Activated B cell treated with CpG ODN at 0.5 μM for 24 hours (primary cell): ENCODE measurements around the gene SH3RF2. TPM values are rescaled to one million over a fixed set of nuclear protein-coding genes. Genes with fewer than 3 reads are reported as not detected.

Experiments used
- ATAC-seq: fragments of 200-7000 bp; cut with Tn5 transposase; one replicate; pipeline ENCODE4 v1.10.0; 2021; ENCODE audit warnings: low read depth, mild to moderate bottlenecking, moderate library complexity
- CTCF ChIA-PET: fragments of 350-600 bp; sonication (Branson Sonifier 250); formaldehyde crosslinking; loops from one replicate; lab custom pipeline; 2021; ENCODE audit warnings: antibody characterized with exemption; lab: Charles Lee
- POLR2A ChIA-PET: fragments of 350-600 bp; sonication (Branson Sonifier 250); formaldehyde crosslinking; loops from one replicate; lab custom pipeline; 2021; ENCODE audit warnings: antibody characterized with exemption; lab: Charles Lee
- DNase-seq: peaks from one replicate; pipeline ENCODE4 v3.0.0; 2022
- H3K27ac Mint-ChIP-seq: one replicate; pipeline ENCODE4 v1.8.0; 2020; ENCODE audit warnings: mixed read lengths
- H3K27me3 Mint-ChIP-seq: one replicate; pipeline ENCODE4 v1.8.0; 2021; ENCODE audit warnings: mixed read lengths
- H3K36me3 Mint-ChIP-seq: one replicate; pipeline ENCODE4 v1.8.0; 2021; ENCODE audit warnings: low read depth, mixed read lengths
- H3K4me1 Mint-ChIP-seq: one replicate; pipeline ENCODE4 v1.8.0; 2021; ENCODE audit warnings: mixed read lengths
- H3K4me3 Mint-ChIP-seq: one replicate; pipeline ENCODE4 v1.8.0; 2020; ENCODE audit warnings: mild to moderate bottlenecking, mixed read lengths
- H3K9me3 Mint-ChIP-seq: one replicate; pipeline ENCODE4 v1.8.0; 2020; ENCODE audit warnings: mixed read lengths
- CTCF ChIP-seq: fragments of 200-600 bp; IDR thresholded peaks from one replicate; pipeline ENCODE4 v1.8.0; 2022; ENCODE audit warnings: antibody characterized with exemption, mild to moderate bottlenecking
- intact Hi-C: fragments of 100-400 bp; cut with micrococcal nuclease; formaldehyde crosslinking; loops from one replicate; pipeline ENCODE4 v1.15.1; 2024
- total RNA-seq: library from RNA; stranded (reverse); gene quantifications from 2 replicates; pipeline ENCODE4 v1.2.3, GENCODE V29; 2022

The SH3RF2 gene
- total RNA-seq, 1 donor from 2014 or later: not detected

GRCh38 chr5:145913701-145914100, 22.7 kb upstream of the SH3RF2 start:
- ATAC-seq: no peak

GRCh38 chr5:145915970-145916638, 20.3 kb upstream of the SH3RF2 start:
- H3K27ac Mint-ChIP-seq: no peak overlapping the region
- POLR2A ChIA-PET: no interaction called here
- ATAC-seq: no peak
- DNase-seq: no peak
- intact Hi-C loops: no loop called here
- peaks cover 3% of the 10 kb centered on the region for H3K27me3 Mint-ChIP-seq
- CTCF ChIA-PET: no interaction called here
- no peaks in the 10 kb centered on the region for H3K9me3 Mint-ChIP-seq
- no peaks in the 10 kb centered on the region for H3K36me3 Mint-ChIP-seq
- TF ChIP-seq CTCF: no peak
- no peaks in the 10 kb centered on the region for H3K4me1 Mint-ChIP-seq
- H3K4me3 Mint-ChIP-seq: no peak overlapping the region

More at GRCh38 chr5:145913701-145914100, 22.7 kb upstream of the SH3RF2 start:
- Mint-ChIP-seq H3K36me3 (no peaks in the 10 kb centered on the region), H3K4me3 (no peak overlapping the region), H3K27ac (no peak overlapping the region), H3K4me1 (no peaks in the 10 kb centered on the region), H3K27me3 (peaks cover 3% of the 10 kb centered on the region), H3K9me3 (no peaks in the 10 kb centered on the region)
- intact Hi-C loops: no loop called here
- DNase-seq: no peak
- TF ChIP-seq CTCF: no peak
- CTCF ChIA-PET: no interaction called here
- POLR2A ChIA-PET: no interaction called here

GRCh38 chr5:145917288-145917687, 19.1 kb upstream of the SH3RF2 start:
- ATAC-seq: no peak
- no peak overlapping the region for H3K27ac Mint-ChIP-seq
- no peak for DNase-seq
- H3K9me3 Mint-ChIP-seq: no peaks in the 10 kb centered on the region
- H3K36me3 Mint-ChIP-seq: no peaks in the 10 kb centered on the region
- no peak overlapping the region for H3K4me3 Mint-ChIP-seq
- ChIA-PET CTCF (no interaction called here), POLR2A (no interaction called here)
- H3K4me1 Mint-ChIP-seq: no peaks in the 10 kb centered on the region
- intact Hi-C loops: no loop called here
- no peak for TF ChIP-seq CTCF
- H3K27me3 Mint-ChIP-seq: peaks cover 3% of the 10 kb centered on the region

GRCh38 chr5:145918397-145918796, 18.0 kb upstream of the SH3RF2 start:
- no peak for DNase-seq
- Mint-ChIP-seq H3K9me3 (no peaks in the 10 kb centered on the region), H3K27me3 (peaks cover 3% of the 10 kb centered on the region), H3K27ac (no peak overlapping the region), H3K4me3 (no peak overlapping the region), H3K36me3 (no peaks in the 10 kb centered on the region), H3K4me1 (no peaks in the 10 kb centered on the region)
- ChIA-PET POLR2A (interaction anchor here (0.6 kb wide), 1 partner anchor 21 kb away, joined by 3 read pairs; no protein-coding TSS in a partner anchor), CTCF (no interaction called here)
- TF ChIP-seq CTCF: no peak
- no peak for ATAC-seq
- intact Hi-C loops: no loop called here

- TF ChIP-seq CTCF: no peak
- no peaks in the 10 kb centered on the region for H3K36me3 Mint-ChIP-seq
- H3K4me1 Mint-ChIP-seq: no peaks in the 10 kb centered on the region
- ATAC-seq: no peak
- no peaks in the 10 kb centered on the region for H3K9me3 Mint-ChIP-seq
- H3K27me3 Mint-ChIP-seq: peaks cover 3% of the 10 kb centered on the region
- intact Hi-C loops: no loop called here
- ChIA-PET POLR2A (no interaction called here), CTCF (no interaction called here)
- H3K27ac Mint-ChIP-seq: no peak overlapping the region
- no peak for DNase-seq
- H3K4me3 Mint-ChIP-seq: no peak overlapping the region
Observed at GRCh38 chr5:145919413-145919812, 17.0 kb upstream of the SH3RF2 start.
